HG03342 (cell line): ENCODE results near the gene CENPT.
A peak's percentile ranks its signal among the peaks of the same experiment; 100 is the strongest.
"Not testable (repeated sequence)": the region's sequence is repeated elsewhere in the genome, so short reads cannot be mapped to it uniquely, and the experiment has no call there.

ENCODE experiments used
- ATAC-seq: cut with Tn5 transposase; IDR thresholded peaks from one replicate; pipeline ENCODE4 v1.9.1; 2021; ENCODE audit warnings: mild to moderate bottlenecking, moderate library complexity; ENCODE audit not compliant: unreplicated experiment

The CENPT gene

GRCh38 chr16:67846320-67847063, 1.0 kb downstream of the CENPT start, which contains the start of gene NUTF2:
Gene NUTF2, plus strand, starts transcription at chr16:67846933. Its CDS starts 18,198 bp downstream, at chr16:67865131.
- peak; percentile 55 for ATAC-seq

GRCh38 chr16:67846063-67846319, 1.5 kb downstream of the CENPT start:
- ATAC-seq = no peak

- ATAC-seq = no peak
These were observed 2.0 kb downstream of the CENPT start for GRCh38 chr16:67845291-67846062.

GRCh38 chr16:67844497-67844896, 3.0 kb downstream of the CENPT start:
- ATAC-seq = no peak

DNA sequence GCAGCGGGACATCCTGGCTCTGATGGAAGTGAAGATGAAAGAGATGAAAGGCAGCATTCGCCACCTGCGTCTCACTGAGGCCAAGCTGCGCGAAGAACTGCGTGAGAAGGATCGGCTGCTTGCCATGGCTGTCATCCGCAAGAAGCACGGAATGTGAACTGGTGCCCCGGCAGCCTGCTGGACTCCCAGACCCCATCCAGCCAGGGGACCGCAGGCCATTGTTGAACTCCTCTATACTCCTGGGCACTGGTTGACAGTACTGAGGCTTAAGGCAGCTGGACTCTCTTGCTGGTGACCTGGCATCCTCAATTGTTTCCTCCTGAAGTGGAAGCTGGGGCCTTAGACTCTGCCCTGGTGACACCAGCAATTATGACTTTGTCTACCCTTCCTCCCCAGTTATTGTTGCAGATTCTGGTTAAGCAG, 4.1 kb downstream of the CENPT start:
- ATAC-seq = no peak

DNA sequence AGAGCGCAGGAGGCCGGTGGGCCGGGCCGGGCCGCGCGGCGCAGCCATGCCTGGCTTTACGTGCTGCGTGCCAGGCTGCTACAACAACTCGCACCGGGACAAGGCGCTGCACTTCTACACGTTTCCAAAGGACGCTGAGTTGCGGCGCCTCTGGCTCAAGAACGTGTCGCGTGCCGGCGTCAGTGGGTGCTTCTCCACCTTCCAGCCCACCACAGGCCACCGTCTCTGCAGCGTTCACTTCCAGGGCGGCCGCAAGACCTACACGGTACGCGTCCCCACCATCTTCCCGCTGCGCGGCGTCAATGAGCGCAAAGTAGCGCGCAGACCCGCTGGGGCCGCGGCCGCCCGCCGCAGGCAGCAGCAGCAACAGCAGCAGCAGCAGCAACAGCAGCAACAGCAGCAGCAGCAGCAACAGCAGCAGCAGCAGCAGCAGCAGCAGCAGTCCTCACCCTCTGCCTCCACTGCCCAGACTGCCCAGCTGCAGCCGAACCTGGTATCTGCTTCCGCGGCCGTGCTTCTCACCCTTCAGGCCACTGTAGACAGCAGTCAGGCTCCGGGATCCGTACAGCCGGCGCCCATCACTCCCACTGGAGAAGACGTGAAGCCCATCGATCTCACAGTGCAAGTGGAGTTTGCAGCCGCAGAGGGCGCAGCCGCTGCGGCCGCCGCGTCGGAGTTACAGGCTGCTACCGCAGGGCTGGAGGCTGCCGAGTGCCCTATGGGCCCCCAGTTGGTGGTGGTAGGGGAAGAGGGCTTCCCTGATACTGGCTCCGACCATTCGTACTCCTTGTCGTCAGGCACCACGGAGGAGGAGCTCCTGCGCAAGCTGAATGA, 4.8 kb downstream of the CENPT start:
- ATAC-seq = peak; percentile 1

DNA sequence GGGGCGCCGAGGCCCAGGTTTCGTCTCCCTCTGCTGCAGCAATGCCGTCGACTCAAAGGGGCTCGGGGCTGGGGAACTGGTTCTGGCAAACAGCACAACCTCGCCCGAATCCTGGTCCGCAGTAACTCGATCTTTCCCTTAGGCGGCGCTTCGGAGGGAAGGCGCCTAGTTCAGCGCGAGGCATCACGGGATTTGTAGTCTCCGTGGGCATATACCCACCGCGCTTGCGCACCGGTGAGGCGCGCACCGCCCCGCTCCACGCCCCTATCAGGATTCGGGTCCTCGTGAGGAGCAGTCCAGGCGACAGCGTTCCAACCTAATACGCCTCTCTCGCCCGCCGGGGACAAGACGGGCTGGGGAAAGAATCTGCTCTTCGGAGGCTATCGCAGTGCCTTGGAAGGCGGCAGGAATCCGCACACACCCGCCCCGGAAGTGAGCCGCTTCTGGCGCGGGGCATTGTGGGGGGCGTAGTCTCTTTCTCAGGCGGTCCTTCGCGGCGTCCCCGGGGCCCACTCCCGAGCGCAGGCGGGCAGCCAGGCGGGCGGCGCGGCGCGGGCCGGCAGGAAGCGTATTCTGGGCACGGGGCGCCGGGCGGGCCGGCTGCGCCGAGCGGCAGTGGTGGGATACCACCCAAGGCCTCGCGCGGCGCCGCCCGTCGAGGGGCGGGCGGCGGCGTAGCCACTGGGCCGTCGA, 5.5 kb downstream of the CENPT start, which contains the start of gene THAP11:
Gene THAP11 (plus strand): TSS at position 505 of the 693 bp plus-strand sequence. CDS start 235 bp downstream, outside the sequence.
- peak; percentile 50 for ATAC-seq

DNA sequence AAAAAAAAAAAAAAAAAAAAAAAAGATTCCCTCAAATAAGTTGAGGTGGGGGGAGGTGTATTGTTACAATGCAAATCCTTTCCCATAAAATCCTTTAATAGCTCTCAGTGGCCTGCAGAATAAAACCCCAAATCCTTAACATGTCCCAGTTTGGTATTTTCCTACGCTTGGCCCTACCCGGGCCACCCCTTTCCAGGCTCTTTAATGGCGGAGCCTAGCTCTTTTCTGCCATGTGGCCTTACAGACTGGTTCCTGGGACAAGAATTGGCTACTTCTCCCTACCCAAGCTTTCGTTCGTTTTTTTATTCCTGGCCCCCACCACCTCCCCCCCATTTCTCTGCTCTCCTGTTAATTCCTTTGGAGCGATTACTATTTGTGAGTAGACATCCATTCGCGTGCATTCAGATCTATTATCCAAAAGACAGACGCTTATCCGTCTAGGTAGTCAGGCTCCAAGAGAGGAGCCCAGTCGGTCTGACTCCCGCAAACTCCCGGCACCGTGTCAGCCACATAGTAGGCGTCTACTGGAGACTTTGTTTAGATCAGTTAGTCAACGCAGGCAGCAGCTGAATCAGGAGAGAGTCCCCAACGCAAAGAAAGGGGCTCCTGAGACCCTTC, 6.2 kb downstream of the CENPT start:
- ATAC-seq = no peak

GRCh38 chr16:67837811-67838210, 9.7 kb downstream of the CENPT start:
- no peak for ATAC-seq

- not testable (repeated sequence) for ATAC-seq
These were observed 10.3 kb downstream of the CENPT start for GRCh38 chr16:67837190-67837589.

- no peak for ATAC-seq
These were observed 13.3 kb downstream of the CENPT start for GRCh38 chr16:67834242-67834614.

DNA sequence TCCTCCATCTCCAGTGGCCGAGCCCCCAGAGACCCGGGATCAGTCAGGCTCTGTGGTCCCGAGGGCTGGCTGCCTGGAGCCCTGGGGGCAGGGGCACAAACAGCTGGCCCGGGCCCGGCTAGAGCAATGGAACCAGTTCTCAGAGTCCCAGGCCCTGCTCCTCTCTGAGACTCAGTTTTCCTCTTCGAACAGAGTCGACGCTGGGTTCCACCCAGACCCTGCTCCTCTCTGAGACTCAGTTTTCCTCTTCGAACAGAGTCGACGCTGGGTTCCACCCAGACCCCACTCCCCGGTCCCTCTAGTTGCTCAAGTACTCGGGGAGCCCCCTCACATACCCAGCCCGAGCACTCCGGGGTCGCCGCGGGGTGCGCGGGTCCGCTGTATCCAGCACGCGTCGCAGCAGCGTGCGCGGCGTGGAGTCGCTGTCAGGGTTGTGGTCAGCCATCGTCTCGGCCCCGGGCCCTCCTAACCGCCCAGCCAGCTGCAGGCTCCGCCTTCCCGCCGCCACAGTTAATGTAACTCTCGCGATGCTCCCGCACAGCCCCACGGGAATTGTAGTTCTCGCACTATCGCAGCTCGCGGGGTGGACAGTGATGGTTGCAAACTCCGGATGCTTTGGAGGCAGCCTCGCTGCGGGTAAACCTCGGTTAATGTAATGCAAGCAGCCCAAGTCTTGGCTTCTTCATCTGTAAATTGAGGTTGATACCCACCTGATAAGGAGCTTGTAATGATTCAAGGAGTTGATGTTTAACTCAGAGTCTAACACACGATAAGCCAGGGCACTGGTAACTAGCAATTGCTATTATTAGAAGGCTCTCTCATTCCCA, 13.9 kb downstream of the CENPT start:
- peak; percentile 93 for ATAC-seq

DNA sequence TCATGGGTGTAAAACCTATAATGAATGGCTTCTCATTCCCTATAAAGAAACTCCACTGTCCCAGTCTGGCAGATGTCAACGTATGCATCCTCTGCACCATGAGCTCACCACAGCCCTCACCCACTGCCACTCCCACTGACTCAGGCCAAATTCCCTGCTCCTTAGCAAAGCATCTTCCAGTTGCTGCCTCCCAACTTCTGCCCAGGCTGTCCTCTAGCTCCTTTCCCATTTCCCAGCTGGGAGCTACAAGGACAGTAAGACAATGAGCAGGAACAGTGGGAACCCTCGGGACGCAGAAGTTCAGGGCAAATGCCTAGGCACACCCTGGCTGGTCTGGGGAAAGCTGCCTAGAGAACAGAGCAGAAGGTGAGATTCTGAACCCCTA, 14.5 kb downstream of the CENPT start:
- no peak for ATAC-seq

GRCh38 chr16:67828651-67829050, 18.8 kb downstream of the CENPT start:
- no peak for ATAC-seq

GRCh38 chr16:67825906-67826305, 21.6 kb downstream of the CENPT start:
- ATAC-seq = no peak

DNA sequence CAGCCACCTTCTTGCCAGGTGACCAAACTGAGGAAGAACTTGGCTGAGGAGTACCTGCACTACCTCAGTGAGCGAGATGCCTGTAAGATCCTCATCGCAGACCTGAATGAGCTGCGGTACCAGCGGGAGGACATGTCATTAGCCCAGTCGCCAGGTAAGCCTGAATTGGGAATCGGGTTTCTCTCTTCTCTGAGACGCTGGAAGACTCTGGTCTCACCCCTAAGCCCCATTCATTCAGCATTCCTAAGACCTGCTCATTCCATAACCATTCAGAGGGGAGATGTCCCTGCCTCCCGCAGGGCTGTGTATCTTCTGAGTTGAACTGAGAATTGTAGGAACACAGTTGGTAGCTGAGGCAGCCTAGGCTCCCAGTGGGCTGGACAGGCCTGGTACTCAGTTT, 22.4 kb downstream of the CENPT start:
- no peak for ATAC-seq

- no peak for ATAC-seq
These were observed 25.0 kb downstream of the CENPT start for GRCh38 chr16:67822511-67822910.

GRCh38 chr16:67820608-67821259, 26.8 kb downstream of the CENPT start:
- ATAC-seq = no peak

DNA sequence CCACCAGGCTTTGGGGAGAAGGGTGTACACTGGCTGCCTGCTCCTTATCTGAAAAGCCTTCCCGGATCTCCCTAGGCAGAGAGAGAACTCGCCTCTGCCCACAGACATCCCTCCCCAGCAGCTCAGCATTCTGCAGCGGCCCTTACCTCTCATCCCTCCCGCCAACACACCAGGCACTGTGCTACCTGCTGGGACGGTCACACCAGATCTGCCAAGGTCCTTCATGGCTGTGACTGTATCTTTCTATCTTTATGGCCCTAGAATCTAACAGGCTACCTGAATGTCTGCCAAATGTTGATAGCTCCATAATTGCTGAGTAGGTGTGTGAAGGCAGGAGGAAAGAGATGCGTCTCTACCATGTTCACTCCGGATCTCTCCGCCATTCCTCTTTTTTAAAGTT, 32.9 kb downstream of the CENPT start:
- no peak for ATAC-seq
